Mammary epithelial cell (primary cell): ENCODE results near the gene CPA2.

ENCODE experiments used
- CTCF ChIP-seq, 2 donors: IDR thresholded peaks in 1 of 2; conservative IDR thresholded peaks in 1 of 2; 2 replicates each; pipeline ENCODE4 v1.5.1; 2011 to 2012; ENCODE audit warnings: inconsistent platforms in 2 of 2, low read length in 2 of 2, mild to moderate bottlenecking in 2 of 2, control low read depth in 1 of 2, low read depth in 1 of 2; ENCODE audit not compliant: insufficient read depth in 1 of 2; ENCODE audit errors: extremely low read depth in 1 of 2
- EZH2 ChIP-seq: IDR thresholded peaks from 2 replicates; pipeline ENCODE4 v1.6.1; 2012; ENCODE audit warnings: low read length, inconsistent platforms, borderline replicate concordance

DNA sequence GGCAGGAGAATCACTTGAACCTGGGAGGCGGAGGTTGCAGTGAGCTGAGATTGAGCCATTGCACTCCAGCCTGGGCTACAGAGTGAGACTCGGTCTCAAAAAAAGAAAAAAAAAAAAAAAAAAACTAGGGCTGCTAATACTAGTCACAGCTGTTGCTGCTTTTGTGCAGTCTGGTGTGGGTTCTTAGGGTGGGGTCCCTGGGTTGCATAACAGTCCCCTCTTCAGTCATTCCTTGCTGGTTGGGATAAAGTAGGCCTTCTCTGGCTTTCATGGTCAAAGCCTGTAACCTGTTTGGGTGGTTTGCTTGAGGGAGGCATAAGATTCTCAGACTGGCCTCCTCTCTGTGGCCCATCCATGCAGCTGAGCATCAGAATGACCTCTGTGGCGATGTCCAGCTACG is 44.9 kb upstream of the CPA2 start:
- TF ChIP-seq EZH2 (no peak), CTCF (conservative IDR thresholded peaks at IDR 0.05 in 1 of 2, IDR thresholded peaks at IDR 0.05 in 1 of 2; ENCODE audit: extremely low read depth in 1 of 2, insufficient read depth in 1 of 2, low read depth in 1 of 2, low read length in 2 of 2) (no peak)
